ENCODE results near the gene PSMA3. TPM values are rescaled to one million over a fixed set of nuclear protein-coding genes. Genes with fewer than 3 reads are reported as not detected.

PSMA3 gene
- total RNA-seq (2014; rRNA removed; shearing (Covaris generic)) (46.2 and 54.0 TPM in 2 replicates), polyA plus RNA-seq (2016; fragmentation: Nextera tagmentation; extraction: Ambion mirVana) (182 and 183 TPM in 2 replicates)

DNA sequence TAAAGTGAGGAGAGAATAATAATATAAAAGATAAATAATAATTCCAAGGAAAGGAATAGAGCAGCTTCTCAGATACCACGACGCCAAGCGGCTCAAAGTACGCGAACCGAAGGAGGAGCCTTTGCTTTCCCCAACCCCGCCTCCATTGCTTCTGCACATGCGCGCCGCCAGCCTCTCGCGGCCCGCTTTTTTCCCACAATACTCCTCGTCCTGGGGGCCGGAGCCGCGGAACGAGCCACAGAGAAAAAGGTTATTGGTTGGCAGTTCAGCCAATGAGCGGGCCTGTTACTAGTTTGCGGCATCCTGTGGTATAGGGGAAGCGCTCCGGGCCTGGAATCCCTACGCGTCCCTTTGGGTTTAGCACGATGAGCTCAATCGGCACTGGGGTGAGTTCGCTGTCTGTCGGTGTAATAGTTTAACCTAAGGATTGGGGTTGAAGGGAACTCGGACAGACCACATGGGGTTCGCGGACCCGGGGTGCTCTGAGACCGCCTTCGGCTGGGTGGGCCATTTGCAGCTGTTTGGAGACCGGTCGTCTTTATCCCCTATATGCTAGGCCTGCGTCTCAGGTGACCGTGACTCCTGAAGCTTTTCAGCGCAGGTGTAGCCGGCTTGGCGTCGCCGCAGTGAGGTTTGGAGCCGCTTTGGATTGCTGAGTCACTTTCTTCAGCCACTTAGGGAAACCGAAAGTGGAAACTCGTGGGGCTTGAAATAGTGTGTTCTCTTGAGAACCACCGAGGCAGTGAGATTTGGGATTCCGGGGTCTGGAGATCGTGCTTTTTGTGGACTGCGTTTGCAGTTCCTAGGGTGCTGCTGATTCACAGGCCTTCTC is at the start of gene PSMA3:
Gene PSMA3, plus strand, starts transcription at position 288 of the 832 bp plus-strand sequence. Its CDS starts 78 bp downstream, at position 366.
- TF ChIP-seq EZH2 (IDR thresholded peaks at IDR 0.05; ENCODE audit: insufficient read depth, poor library complexity, severe bottlenecking) (no peak), EZH2phosphoT487 (IDR thresholded peaks at IDR 0.05; ENCODE audit: insufficient read depth, low read depth) (no peak)
- peak; percentile 99 for DNase-seq
- Histone ChIP-seq H3K4me2 (ENCODE audit: unreplicated experiment) (peak within 1 kb of the TSS; percentile 96), H3F3A (ENCODE audit: insufficient read depth) (peaks cover 40% of the 10 kb centered on the region), H4K20me1 (ENCODE audit: insufficient read depth) (no peaks in the 10 kb centered on the region), H3K4me1 (ENCODE audit: insufficient read depth) (peaks cover 21% of the 10 kb centered on the region), H3K4me3 (peak within 1 kb of the TSS; percentile 95), H3K79me2 (ENCODE audit: insufficient read depth) (peaks cover 49% of the 10 kb centered on the region), H3K27me3 (replicated peaks; ENCODE audit: insufficient read depth) (no peaks in the 10 kb centered on the region), H3K27ac (peak within 1 kb of the TSS; percentile 96), H2AFZ (peak within 1 kb of the TSS; percentile 97), H3K9me2 (ENCODE audit: insufficient read depth) (no peaks in the 10 kb centered on the region), H3K9me3 (ENCODE audit: low read depth) (no peaks in the 10 kb centered on the region), H3K36me3 (ENCODE audit: low read depth) (no peaks in the 10 kb centered on the region), H3K9ac (peak within 1 kb of the TSS; percentile 97)
- in situ Hi-C loops (cut with MboI) = no loop called here
- 1% methylated on average over 50 of the region's 50 CpGs for WGBS, 2 experiments (ENCODE audit: low coverage in 1 of 2, low lambda C conversion rate in 2 of 2, missing lambda C conversion rate in 2 of 2)

DNA sequence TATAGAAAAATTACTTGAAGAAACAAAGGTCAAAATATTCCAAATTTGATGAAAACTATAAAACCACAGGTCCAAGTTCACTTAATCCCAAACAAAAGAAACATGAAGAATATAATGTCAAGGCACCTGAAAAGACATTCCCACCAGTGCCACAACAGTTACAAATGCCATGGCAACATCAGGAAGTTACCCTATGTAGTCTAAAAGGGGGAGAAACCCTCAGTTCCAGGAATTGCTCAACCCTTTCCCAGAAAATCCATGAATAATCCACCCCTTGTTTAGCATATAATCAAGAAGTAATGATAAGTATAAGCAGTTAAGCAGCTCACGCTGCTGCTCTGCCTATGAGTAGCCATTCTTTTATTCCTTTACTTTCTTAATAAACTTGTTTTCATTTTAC is 48.4 kb upstream of the PSMA3 start:
- WGBS, 2 experiments (ENCODE audit: low coverage in 1 of 2, low lambda C conversion rate in 2 of 2, missing lambda C conversion rate in 2 of 2) = 95 to 100% methylated on average over 1 of the region's 1 CpG

DNA sequence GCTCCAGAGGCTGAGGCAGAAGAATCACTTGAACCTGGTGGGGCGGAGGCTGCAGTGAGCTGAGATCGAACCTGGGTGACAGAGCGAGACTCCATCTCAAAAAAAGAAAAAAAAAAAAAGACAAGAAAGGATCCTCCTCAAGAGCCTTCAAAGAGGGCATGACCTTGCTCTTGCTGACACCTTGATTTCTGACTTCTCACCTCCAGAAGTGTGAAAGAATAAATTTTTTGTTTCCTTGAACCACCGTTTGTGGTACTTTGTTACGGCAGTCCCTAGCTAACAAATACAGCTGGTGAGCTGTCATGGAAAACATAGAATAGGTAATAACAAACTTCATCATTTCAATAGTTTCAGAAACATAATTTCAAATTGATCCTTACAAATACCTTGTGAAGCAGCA is 46.6 kb upstream of the PSMA3 start:
- Histone ChIP-seq H3K9me3 (ENCODE audit: low read depth) (no peaks in the 10 kb centered on the region), H2AFZ (peak overlapping the region; percentile 27; the same call in 1 of the 2 replicates), H3K4me2 (ENCODE audit: unreplicated experiment) (no peak overlapping the region), H3K79me2 (ENCODE audit: insufficient read depth) (peaks cover 30% of the 10 kb centered on the region), H3K36me3 (ENCODE audit: low read depth) (no peaks in the 10 kb centered on the region), H3K27me3 (replicated peaks; ENCODE audit: insufficient read depth) (0 out of 2 replicates have a peak, but pooled peaks cover under 1% of the 10 kb centered on the region), H3K9ac (no peak overlapping the region), H3F3A (ENCODE audit: insufficient read depth) (peaks cover 7% of the 10 kb centered on the region; the same call in 1 of the 2 replicates), H3K4me3 (no peak overlapping the region), H3K9me2 (ENCODE audit: insufficient read depth) (no peaks in the 10 kb centered on the region), H3K27ac (no peak overlapping the region), H3K4me1 (ENCODE audit: insufficient read depth) (peaks cover 17% of the 10 kb centered on the region), H4K20me1 (ENCODE audit: insufficient read depth) (no peaks in the 10 kb centered on the region)
- DNase-seq = no peak
- TF ChIP-seq EZH2 (IDR thresholded peaks at IDR 0.05; ENCODE audit: insufficient read depth, poor library complexity, severe bottlenecking) (no peak), EZH2phosphoT487 (IDR thresholded peaks at IDR 0.05; ENCODE audit: insufficient read depth, low read depth) (no peak)
- 89 to 99% methylated on average over 5 of the region's 5 CpGs for WGBS, 2 experiments (ENCODE audit: low coverage in 1 of 2, low lambda C conversion rate in 2 of 2, missing lambda C conversion rate in 2 of 2)
- in situ Hi-C loops (cut with MboI) = no loop called here

More for the DNA sequence above, 48.4 kb upstream of the PSMA3 start:
- H4K20me1 ChIP-seq (ENCODE audit: insufficient read depth) = no peaks in the 10 kb centered on the region
- peaks cover 4% of the 10 kb centered on the region; the same call in 1 of the 2 replicates for H3K27me3 ChIP-seq (replicated peaks; ENCODE audit: insufficient read depth)
- H2AFZ ChIP-seq = no peak overlapping the region
- H3K9ac ChIP-seq = no peak overlapping the region
- H3K27ac ChIP-seq = no peak overlapping the region
- in situ Hi-C loops (cut with MboI) = no loop called here
- peaks cover 10% of the 10 kb centered on the region for H3K4me1 ChIP-seq (ENCODE audit: insufficient read depth)
- H3K79me2 ChIP-seq (ENCODE audit: insufficient read depth) = peaks cover 11% of the 10 kb centered on the region
- no peak overlapping the region for H3K4me2 ChIP-seq (ENCODE audit: unreplicated experiment)
- TF ChIP-seq EZH2 (IDR thresholded peaks at IDR 0.05; ENCODE audit: insufficient read depth, poor library complexity, severe bottlenecking) = no peak
- TF ChIP-seq EZH2phosphoT487 (IDR thresholded peaks at IDR 0.05; ENCODE audit: insufficient read depth, low read depth) = no peak
- peaks cover 7% of the 10 kb centered on the region; the same call in 1 of the 2 replicates for H3F3A ChIP-seq (ENCODE audit: insufficient read depth)
- H3K36me3 ChIP-seq (ENCODE audit: low read depth) = no peaks in the 10 kb centered on the region
- no peaks in the 10 kb centered on the region for H3K9me3 ChIP-seq (ENCODE audit: low read depth)
- no peaks in the 10 kb centered on the region for H3K9me2 ChIP-seq (ENCODE audit: insufficient read depth)
- no peak overlapping the region for H3K4me3 ChIP-seq
- no peak for DNase-seq

DNA sequence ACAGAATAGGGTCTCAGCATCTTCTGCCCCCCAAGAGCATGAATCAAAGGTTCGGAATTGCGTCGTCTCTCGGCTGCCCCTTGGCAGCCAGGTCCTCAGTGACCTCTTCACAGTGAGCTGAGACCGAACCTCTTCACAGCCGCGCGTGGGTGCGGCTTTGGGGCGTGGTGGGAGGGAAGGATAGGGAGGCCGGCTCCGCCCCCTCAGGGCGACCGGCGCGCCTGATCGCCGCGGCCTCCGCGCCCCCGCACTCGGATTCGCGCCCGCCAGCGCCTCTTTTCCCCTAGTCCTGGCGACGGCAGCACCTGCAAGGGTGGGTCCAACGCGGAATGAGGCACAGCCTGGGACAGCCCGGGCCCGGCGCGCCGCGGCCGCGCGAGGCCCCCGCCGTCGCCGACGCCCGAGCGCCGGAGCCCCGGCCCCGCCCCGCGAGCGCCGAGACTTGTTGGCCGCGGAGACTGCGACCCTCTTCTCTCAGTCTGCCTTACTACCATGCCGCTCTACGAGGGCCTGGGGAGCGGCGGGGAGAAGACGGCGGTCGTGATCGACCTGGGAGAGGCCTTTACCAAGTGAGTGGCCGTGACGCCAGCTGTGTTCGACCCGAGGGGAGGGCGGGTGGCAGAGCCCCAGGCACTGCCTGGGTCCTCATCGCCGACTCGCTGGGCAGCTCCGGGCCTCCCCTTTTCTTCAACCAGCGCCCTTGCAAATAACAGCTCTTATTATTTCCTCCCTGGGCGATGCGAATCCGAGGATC is 44.7 kb upstream of the PSMA3 start, which contains the start of gene ACTR10:
Gene ACTR10, plus strand, starts transcription at position 424 of the 754 bp plus-strand sequence. Its CDS starts 69 bp downstream, at position 493.
- H3K27me3 ChIP-seq (replicated peaks; ENCODE audit: insufficient read depth) = no peaks in the 10 kb centered on the region
- peaks cover 7% of the 10 kb centered on the region; the same call in 1 of the 2 replicates for H3F3A ChIP-seq (ENCODE audit: insufficient read depth)
- peak within 1 kb of the TSS; percentile 95 for H3K9ac ChIP-seq
- H2AFZ ChIP-seq = peak within 1 kb of the TSS; percentile 100
- H3K36me3 ChIP-seq (ENCODE audit: low read depth) = no peaks in the 10 kb centered on the region
- 1% methylated on average over 57 to 77 of the region's 78 CpGs for WGBS, 2 experiments (ENCODE audit: low coverage in 1 of 2, low lambda C conversion rate in 2 of 2, missing lambda C conversion rate in 2 of 2)
- TF ChIP-seq EZH2 (IDR thresholded peaks at IDR 0.05; ENCODE audit: insufficient read depth, poor library complexity, severe bottlenecking) (no peak), EZH2phosphoT487 (IDR thresholded peaks at IDR 0.05; ENCODE audit: insufficient read depth, low read depth) (no peak)
- H3K27ac ChIP-seq = peak within 1 kb of the TSS; percentile 87
- H3K9me3 ChIP-seq (ENCODE audit: low read depth) = no peaks in the 10 kb centered on the region
- H3K4me2 ChIP-seq (ENCODE audit: unreplicated experiment) = peak within 1 kb of the TSS; percentile 100
- H3K4me3 ChIP-seq = peak within 1 kb of the TSS; percentile 100
- H3K9me2 ChIP-seq (ENCODE audit: insufficient read depth) = no peaks in the 10 kb centered on the region
- no peaks in the 10 kb centered on the region for H4K20me1 ChIP-seq (ENCODE audit: insufficient read depth)
- DNase-seq = peak; percentile 92
- in situ Hi-C loops (cut with MboI) = no loop called here
- H3K4me1 ChIP-seq (ENCODE audit: insufficient read depth) = peaks cover 17% of the 10 kb centered on the region
- peaks cover 48% of the 10 kb centered on the region for H3K79me2 ChIP-seq (ENCODE audit: insufficient read depth)

Measured in GM23248 (cell line).